Stomach (tissue), 4 donors: Measurements from ENCODE around the gene PRDM5.

ENCODE experiments used
- POLR2A ChIP-seq, 4 donors: fragments of 450-650 bp; IDR thresholded peaks; one replicate each; pipeline ENCODE4 v1.6.1; 2016; ENCODE audit warnings: antibody characterized with exemption in 4 of 4, control low read depth in 2 of 4, mild to moderate bottlenecking in 1 of 4, moderate library complexity in 1 of 4
- POLR2AphosphoS5 ChIP-seq, 3 donors: sonication (generic); formaldehyde crosslinking; IDR thresholded peaks; one replicate each; pipeline ENCODE4 v1.6.1; 2016; ENCODE audit warnings: antibody characterized with exemption in 3 of 3
- TF ChIP-seq, protein P1 (sequence below), 7 experiments: fragments of 450-650 bp in 4 of 7; fragments of 200-600 bp in 3 of 7; sonication (generic) in 3 of 7; IDR thresholded peaks; one replicate each; pipeline ENCODE4 v1.5.1; 2016 to 2019; ENCODE audit warnings: antibody characterized with exemption in 7 of 7, control low read depth in 2 of 7, mild to moderate bottlenecking in 1 of 7

- TF ChIP-seq, protein P1, sequence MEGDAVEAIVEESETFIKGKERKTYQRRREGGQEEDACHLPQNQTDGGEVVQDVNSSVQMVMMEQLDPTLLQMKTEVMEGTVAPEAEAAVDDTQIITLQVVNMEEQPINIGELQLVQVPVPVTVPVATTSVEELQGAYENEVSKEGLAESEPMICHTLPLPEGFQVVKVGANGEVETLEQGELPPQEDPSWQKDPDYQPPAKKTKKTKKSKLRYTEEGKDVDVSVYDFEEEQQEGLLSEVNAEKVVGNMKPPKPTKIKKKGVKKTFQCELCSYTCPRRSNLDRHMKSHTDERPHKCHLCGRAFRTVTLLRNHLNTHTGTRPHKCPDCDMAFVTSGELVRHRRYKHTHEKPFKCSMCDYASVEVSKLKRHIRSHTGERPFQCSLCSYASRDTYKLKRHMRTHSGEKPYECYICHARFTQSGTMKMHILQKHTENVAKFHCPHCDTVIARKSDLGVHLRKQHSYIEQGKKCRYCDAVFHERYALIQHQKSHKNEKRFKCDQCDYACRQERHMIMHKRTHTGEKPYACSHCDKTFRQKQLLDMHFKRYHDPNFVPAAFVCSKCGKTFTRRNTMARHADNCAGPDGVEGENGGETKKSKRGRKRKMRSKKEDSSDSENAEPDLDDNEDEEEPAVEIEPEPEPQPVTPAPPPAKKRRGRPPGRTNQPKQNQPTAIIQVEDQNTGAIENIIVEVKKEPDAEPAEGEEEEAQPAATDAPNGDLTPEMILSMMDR (IDR thresholded peaks at IDR 0.05), result no peak
- TF ChIP-seq POLR2A (IDR thresholded peaks at IDR 0.05), result no peak
- TF ChIP-seq POLR2AphosphoS5 (IDR thresholded peaks at IDR 0.05), result no peak
Observed at GRCh38 chr4:120821029-120821428, 101.5 kb downstream of the PRDM5 start.
